H1 (cell line): ENCODE data around the gene SMYD4. TPM values are rescaled to one million over a fixed set of nuclear protein-coding genes. Genes with fewer than 3 reads are reported as not detected.

Experiments
- CTCF ChIA-PET: fragments of 300-600 bp; sonication (Branson Sonifier 250); formaldehyde crosslinking; loops from one replicate; lab custom pipeline; 2021; ENCODE audit not compliant: partially characterized antibody; lab: Charles Lee
- POLR2A ChIA-PET: fragments of 300-600 bp; sonication (Branson Sonifier 250); formaldehyde crosslinking; loops from one replicate; lab custom pipeline; 2021; ENCODE audit warnings: inconsistent platforms; ENCODE audit not compliant: partially characterized antibody; lab: Charles Lee
- DNase-seq, 2 experiments: peaks; one replicate each; pipeline versions ENCODE4 v3.0.0 to v3.0.0-alpha.2; 2010 to 2022; ENCODE audit warnings: low spot score in 2 of 2, low read depth in 1 of 2, mixed read lengths in 1 of 2
- FAIRE-seq: peaks from 2 replicates; lab custom pipeline; 2011; peaks lifted over from hg19 to GRCh38; lab: Jason Lieb, UNC
- H2AFZ ChIP-seq: 2 replicates; pipeline ENCODE4 v1.8.1; 2012; ENCODE audit warnings: low read length, inconsistent platforms
- H2AK5ac ChIP-seq: 2 replicates; pipeline ENCODE4 v1.6.1; 2013; ENCODE audit warnings: low read depth, low read length
- H2BK120ac ChIP-seq: replicated peaks from 2 replicates; pipeline ENCODE3; 2013; ENCODE audit warnings: low read depth, low read length, inconsistent platforms
- H2BK12ac ChIP-seq: 2 replicates; pipeline ENCODE4 v1.6.1; 2013; ENCODE audit warnings: low read depth, low read length
- H2BK15ac ChIP-seq: 2 replicates; pipeline ENCODE4 v1.6.1; 2013; ENCODE audit warnings: low read length
- H2BK20ac ChIP-seq: 2 replicates; pipeline ENCODE4 v1.6.1; 2013; ENCODE audit warnings: low read length
- H2BK5ac ChIP-seq: 2 replicates; pipeline ENCODE4 v1.6.1; 2013; ENCODE audit warnings: low read depth, low read length
- H3K14ac ChIP-seq: 2 replicates; pipeline ENCODE4 v1.6.1; 2013; ENCODE audit warnings: inconsistent platforms; ENCODE audit not compliant: insufficient read length
- H3K18ac ChIP-seq: 2 replicates; pipeline ENCODE4 v1.6.1; 2013; ENCODE audit warnings: low read length; ENCODE audit errors: extremely low read depth
- H3K23ac ChIP-seq: 2 replicates; pipeline ENCODE4 v1.6.1; 2013; ENCODE audit warnings: inconsistent platforms; ENCODE audit not compliant: insufficient read length
- H3K23me2 ChIP-seq: 2 replicates; pipeline ENCODE4 v1.6.1; 2013; ENCODE audit warnings: low read depth, low read length
- H3K27ac ChIP-seq: 2 replicates; pipeline ENCODE4 v1.6.1; 2011; ENCODE audit warnings: low read depth, low read length, inconsistent platforms
- H3K27me3 ChIP-seq, 4 experiments: replicated peaks in 1 of 4; 1 replicate in 1 of 4; 2 replicates in 3 of 4; pipeline versions ENCODE4 v1.6.1 to v1.8.1; 2011 to 2013; ENCODE audit warnings: low read length in 3 of 4, mild to moderate bottlenecking in 3 of 4, inconsistent platforms in 2 of 4, mixed read lengths in 2 of 4, moderate library complexity in 1 of 4; ENCODE audit not compliant: control insufficient read depth in 3 of 4, insufficient read depth in 3 of 4; ENCODE audit errors: extremely low read depth in 1 of 4
- H3K36me3 ChIP-seq, 4 experiments: 2 replicates each; pipeline versions ENCODE4 v1.6.1 to v1.8.1; 2011 to 2013; ENCODE audit warnings: mild to moderate bottlenecking in 4 of 4, low read length in 3 of 4, moderate library complexity in 2 of 4, control low read depth in 1 of 4, inconsistent platforms in 1 of 4; ENCODE audit not compliant: insufficient read depth in 4 of 4, control insufficient read depth in 2 of 4
- H3K4ac ChIP-seq: replicated peaks from 2 replicates; pipeline ENCODE3; 2013; ENCODE audit warnings: low read length, low read depth, mixed read lengths, inconsistent platforms; ENCODE audit not compliant: insufficient read length
- H3K4me1 ChIP-seq, 4 experiments: replicated peaks in 1 of 4; 1 replicate in 1 of 4; 2 replicates in 3 of 4; pipeline versions ENCODE4 v1.6.1 to v1.8.1; 2011 to 2013; ENCODE audit warnings: low read length in 3 of 4, inconsistent platforms in 2 of 4, mixed read lengths in 1 of 4; ENCODE audit not compliant: insufficient read depth in 4 of 4, control insufficient read depth in 3 of 4
- H3K4me2 ChIP-seq, 2 experiments: 2 replicates each; pipeline versions ENCODE4 v1.6.1 to v1.8.1; 2011 to 2013; ENCODE audit warnings: low read depth in 2 of 2, low read length in 2 of 2, control low read depth in 1 of 2, inconsistent platforms in 1 of 2, mild to moderate bottlenecking in 1 of 2; ENCODE audit not compliant: insufficient read depth in 1 of 2
- H3K4me3 ChIP-seq, 4 experiments: fragments of 200-600, 300-600 bp in 1 of 4; sonication (generic), shearing (Covaris generic), sonication (Bioruptor Twin) in 1 of 4; 2 replicates each; pipeline versions ENCODE4 v1.5.1 to v1.8.1; 2011 to 2016; ENCODE audit warnings: low read length in 4 of 4, low read depth in 3 of 4, control low read depth in 2 of 4, inconsistent platforms in 2 of 4, mild to moderate bottlenecking in 2 of 4, mixed read lengths in 1 of 4, moderate library complexity in 1 of 4; ENCODE audit not compliant: insufficient read depth in 2 of 4; ENCODE audit errors: extremely low read depth in 1 of 4
- H3K56ac ChIP-seq: replicated peaks from 2 replicates; pipeline ENCODE3; 2013; ENCODE audit warnings: low read depth, mild to moderate bottlenecking, mixed read lengths, low read length, inconsistent platforms; ENCODE audit not compliant: insufficient read length
- H3K79me1 ChIP-seq: 2 replicates; pipeline ENCODE4 v1.6.1; 2013; ENCODE audit warnings: low read depth, low read length, control low read depth
- H3K79me2 ChIP-seq, 2 experiments: 2 replicates each; pipeline versions ENCODE4 v1.6.1 to v1.8.1; 2012 to 2013; ENCODE audit warnings: low read length in 2 of 2, mild to moderate bottlenecking in 2 of 2, inconsistent platforms in 1 of 2; ENCODE audit not compliant: insufficient read depth in 2 of 2, control insufficient read depth in 1 of 2
- H3K9ac ChIP-seq, 4 experiments: replicated peaks in 1 of 4; 1 replicate in 1 of 4; 2 replicates in 3 of 4; pipeline versions ENCODE4 v1.6.1 to v1.8.1; 2011 to 2013; ENCODE audit warnings: low read depth in 3 of 4, low read length in 3 of 4, control low read depth in 2 of 4, mild to moderate bottlenecking in 2 of 4, moderate library complexity in 2 of 4, inconsistent platforms in 1 of 4; ENCODE audit errors: extremely low read depth in 1 of 4
- H3K9me3 ChIP-seq, 2 experiments: 2 replicates each; pipeline versions ENCODE4 v1.6.1 to v1.8.1; 2012 to 2013; ENCODE audit warnings: mild to moderate bottlenecking in 2 of 2, moderate library complexity in 2 of 2, control low read depth in 1 of 2, inconsistent platforms in 1 of 2, low read depth in 1 of 2, low read length in 1 of 2, mixed read lengths in 1 of 2; ENCODE audit not compliant: insufficient read depth in 2 of 2
- H4K20me1 ChIP-seq, 2 experiments: replicated peaks in 1 of 2; 2 replicates each; pipeline versions ENCODE3 to v1.8.1; 2011 to 2013; ENCODE audit warnings: inconsistent platforms in 2 of 2, low read length in 2 of 2, mild to moderate bottlenecking in 1 of 2; ENCODE audit not compliant: insufficient read depth in 2 of 2, control insufficient read depth in 1 of 2
- H4K5ac ChIP-seq: 2 replicates; pipeline ENCODE4 v1.6.1; 2013; ENCODE audit warnings: low read length, low read depth, mixed read lengths, inconsistent platforms; ENCODE audit not compliant: insufficient read length
- H4K8ac ChIP-seq: 2 replicates; pipeline ENCODE4 v1.8.0; 2013; ENCODE audit warnings: mild to moderate bottlenecking, moderate library complexity, low read length, inconsistent platforms; ENCODE audit not compliant: insufficient read depth; ENCODE audit errors: extremely low read depth
- H4K91ac ChIP-seq: replicated peaks from 2 replicates; pipeline ENCODE3; 2013; ENCODE audit warnings: low read length, mixed read lengths, inconsistent platforms; ENCODE audit not compliant: insufficient read length
- ATF2 ChIP-seq: IDR thresholded peaks from 2 replicates; pipeline ENCODE4 v1.6.1; 2012; ENCODE audit warnings: low read length, inconsistent platforms
- CHD1 ChIP-seq: IDR thresholded peaks from 2 replicates; pipeline ENCODE4 v1.6.1; 2012; ENCODE audit warnings: low read depth, low read length, improper control_type of control experiment
- JUND ChIP-seq: IDR thresholded peaks from 2 replicates; pipeline ENCODE4 v1.6.1; 2011; ENCODE audit warnings: mild to moderate bottlenecking, improper control_type of control experiment, low read length
- NANOG ChIP-seq: IDR thresholded peaks from 2 replicates; pipeline ENCODE4 v1.6.1; 2011; ENCODE audit warnings: low read length, low read depth, mild to moderate bottlenecking, inconsistent platforms; ENCODE audit not compliant: insufficient read depth, poor library complexity, severe bottlenecking
- PHF8 ChIP-seq: fragments of 200-600 bp; sonication (generic); conservative IDR thresholded peaks from 2 replicates; pipeline ENCODE4 v1.7.1; 2012; ENCODE audit warnings: low read depth, mild to moderate bottlenecking, inconsistent platforms, low read length, moderate library complexity
- SAP30 ChIP-seq: fragments of 300-600 bp; sonication (generic); IDR thresholded peaks from 2 replicates; pipeline ENCODE4 v1.7.1; 2012; ENCODE audit warnings: low read length, moderate library complexity, mild to moderate bottlenecking, inconsistent platforms; ENCODE audit not compliant: insufficient read depth, insufficient replicate concordance
- SIN3A ChIP-seq, 2 experiments: IDR thresholded peaks in 1 of 2; conservative IDR thresholded peaks in 1 of 2; 2 replicates each; pipeline ENCODE4 v1.6.1; 2011 to 2012; ENCODE audit warnings: low read length in 2 of 2, improper control_type of control experiment in 1 of 2, low read depth in 1 of 2, mild to moderate bottlenecking in 1 of 2
- SRF ChIP-seq: IDR thresholded peaks from 2 replicates; pipeline ENCODE4 v1.6.1; 2011; ENCODE audit warnings: mild to moderate bottlenecking, low read depth, low read length, moderate library complexity
- WGBS, 2 experiments: shearing (Covaris generic) in 1 of 2; methylation state at CpG; one replicate each; pipeline versions ENCODE4 v1.1.6 to v1.1.7; 2013 to 2015; ENCODE audit warnings: low lambda C conversion rate in 2 of 2, mixed read lengths in 2 of 2, inconsistent platforms in 1 of 2, low coverage in 1 of 2, missing lambda C conversion rate in 1 of 2; ENCODE audit not compliant: insufficient replicate concordance in 2 of 2, insufficient coverage in 1 of 2, insufficient read length in 1 of 2; ENCODE audit errors: extremely low coverage in 1 of 2, missing lambda C conversion rate in 1 of 2; 5-methylcytosine and 5-hydroxymethylcytosine counted together
- polyA plus RNA-seq, 7 experiments: library from polyadenylated mRNA; depleted of rRNA in 3 of 7; stranded (reverse) in 5 of 7; unstranded in 2 of 7; fragments of >200 nt in 5 of 7; fragments of 200-250 nt in 2 of 7; gene quantifications; 1 replicate in 5 of 7; 2 replicates in 1 of 7; 4 replicates in 1 of 7; pipeline versions ENCODE4 v1.2.1 to v1.2.3, GENCODE V29; 2011 to 2013; ENCODE audit warnings: missing spikeins in 2 of 7, mixed read lengths in 2 of 7
- total RNA-seq: library from RNA; stranded (reverse); fragmentation: NEBNext Ultra II Directional; extraction: Animal tissue kit (Norgen Biotek cat#: 25700); gene quantifications from 2 replicates; pipeline ENCODE4 v1.2.1, GENCODE V29; 2021

Gene SMYD4
- total and polyA plus RNA-seq, 2 of the 8 experiments (the other 6 are each of a cell fraction or from before 2014, with no cell fraction given) = 10.5 to 23.4 TPM

- no peak overlapping the region for H2BK12ac ChIP-seq
- 97% methylated on average over 7 of the region's 7 CpGs; no CpG with 5 or more reads in 1 of the 2 experiments for WGBS, 2 experiments
- no peak overlapping the region for H3K14ac ChIP-seq
- no peak overlapping the region for H4K5ac ChIP-seq
- no peak overlapping the region for H2BK5ac ChIP-seq
- H3K23ac ChIP-seq = no peak overlapping the region
- no peak overlapping the region for H2BK20ac ChIP-seq
- no peak overlapping the region for H3K4ac ChIP-seq
- peaks cover 0 to 34% (median 24%) of the 10 kb centered on the region in 4 experiments; a peak in 7 of 8 replicates for H3K36me3 ChIP-seq
- no peaks in the 10 kb centered on the region for H3K27me3 ChIP-seq
- H3K9me3 ChIP-seq = no peaks in the 10 kb centered on the region
- no peak overlapping the region for H4K8ac ChIP-seq
- POLR2A ChIA-PET = interaction anchor here (0.6 to 1.1 kb wide), 2 partner anchors 25 to 84 kb away, joined by 3 read pairs; no protein-coding TSS in a partner anchor
- TF ChIP-seq PHF8 = no peak
- no peak for TF ChIP-seq ATF2
- no peak for TF ChIP-seq JUND
- TF ChIP-seq SAP30 = no peak
- TF ChIP-seq CHD1 = no peak
- TF ChIP-seq SIN3A (conservative IDR thresholded peaks at IDR 0.05 in 1 of 2, IDR thresholded peaks at IDR 0.05 in 1 of 2; ENCODE audit: low read depth in 1 of 2, low read length in 2 of 2) = no peak
- no peak for TF ChIP-seq NANOG
- TF ChIP-seq SRF = no peak
- no peak overlapping the region for H2BK120ac ChIP-seq
- no peak overlapping the region for H3K4me2 ChIP-seq
- no peak overlapping the region for H3K18ac ChIP-seq
- H3K9ac ChIP-seq = no peak overlapping the region
- H2AFZ ChIP-seq = no peak overlapping the region
- CTCF ChIA-PET = no interaction called here
- H3K4me3 ChIP-seq = no peak overlapping the region
- H3K27ac ChIP-seq = no peak overlapping the region
- H3K56ac ChIP-seq = no peak overlapping the region
- no peaks in the 10 kb centered on the region for H3K4me1 ChIP-seq
- H4K91ac ChIP-seq = no peak overlapping the region
- FAIRE-seq = no peak
- no peaks in the 10 kb centered on the region for H4K20me1 ChIP-seq
- no peaks in the 10 kb centered on the region; the same call in 1 of the 2 replicates for H3K79me1 ChIP-seq
- no peaks in the 10 kb centered on the region for H3K23me2 ChIP-seq
- no peak for DNase-seq
- H3K79me2 ChIP-seq = no peaks in the 10 kb centered on the region
- no peak overlapping the region for H2BK15ac ChIP-seq
- no peak overlapping the region for H2AK5ac ChIP-seq
These were observed 29.5 kb downstream of the SMYD4 start for GRCh38 chr17:1800240-1800639.
